Measurements from ENCODE around the gene ZNF583. TPM values are rescaled to one million over a fixed set of nuclear protein-coding genes. Genes with fewer than 3 reads are reported as not detected.

ZNF583 gene
- total RNA-seq, 1 experiment from 2014 or later, result 6.3 TPM

DNA sequence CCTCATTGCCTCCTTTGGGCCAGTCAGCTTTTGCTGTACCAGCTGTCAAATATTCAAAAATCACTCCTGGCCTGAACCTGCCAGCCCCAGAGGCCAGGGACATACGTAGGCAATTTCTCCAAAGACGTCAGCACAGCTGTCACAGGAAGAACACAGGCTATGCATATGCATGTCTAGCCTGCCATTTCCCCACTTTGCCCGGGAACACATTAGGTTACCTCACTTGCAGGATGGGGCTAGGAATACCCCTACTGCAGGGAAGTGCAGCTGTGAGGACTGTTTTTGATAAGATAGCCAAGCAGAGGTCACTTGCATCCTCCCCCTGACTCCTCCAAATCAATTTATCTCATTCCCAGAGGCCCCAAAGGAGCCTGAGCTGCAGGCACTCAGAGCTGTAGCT, 70.2 kb downstream of the ZNF583 start:
- CTCF ChIA-PET, result no interaction called here
- no peak overlapping the region for H3K27ac ChIP-seq (ENCODE audit: low read depth, low read length, poor library complexity, severe bottlenecking)
- no TSS peak for BruUV-seq (replicated peaks)
- no peaks in the 10 kb centered on the region for H3K4me1 ChIP-seq (ENCODE audit: insufficient read depth, low read length, poor library complexity, severe bottlenecking)
- no peak overlapping the region for H3K4me3 ChIP-seq (ENCODE audit: low read depth, low read length, poor library complexity, severe bottlenecking)
- H3K9me3 ChIP-seq (ENCODE audit: low read depth, low read length, poor library complexity, severe bottlenecking), result peaks cover 18% of the 10 kb centered on the region
- no peak for DNase-seq (ENCODE audit: low spot score)
- no peaks in the 10 kb centered on the region for H3K27me3 ChIP-seq (replicated peaks; ENCODE audit: insufficient read depth, low read depth, low read length, poor library complexity)
- no peaks in the 10 kb centered on the region for H3K36me3 ChIP-seq (ENCODE audit: insufficient read depth, low read length, poor library complexity, severe bottlenecking)
- intact Hi-C loops (cut with micrococcal nuclease; ENCODE audit: unreplicated experiment), result no loop called here
- POLR2A ChIA-PET (ENCODE audit: low non-redundant PET), result no interaction called here
- no peak for TF ChIP-seq EZH2 (IDR thresholded peaks at IDR 0.05; ENCODE audit: borderline replicate concordance, low read depth, low read length, poor library complexity, severe bottlenecking)
- no peak for TF ChIP-seq CTCF (conservative IDR thresholded peaks at IDR 0.05; ENCODE audit: low read depth, low read length)

- no peak for TF ChIP-seq EZH2 (IDR thresholded peaks at IDR 0.05; ENCODE audit: borderline replicate concordance, low read depth, low read length, poor library complexity, severe bottlenecking)
- no peak for TF ChIP-seq CTCF (conservative IDR thresholded peaks at IDR 0.05; ENCODE audit: low read depth, low read length)
- no peaks in the 10 kb centered on the region for H3K27me3 ChIP-seq (replicated peaks; ENCODE audit: insufficient read depth, low read depth, low read length, poor library complexity)
- no TSS peak for BruUV-seq (replicated peaks)
- ChIA-PET CTCF (no interaction called here), POLR2A (ENCODE audit: low non-redundant PET) (no interaction called here)
- H3K9me3 ChIP-seq (ENCODE audit: low read depth, low read length, poor library complexity, severe bottlenecking), result peaks cover 17% of the 10 kb centered on the region
- no peak overlapping the region for H3K27ac ChIP-seq (ENCODE audit: low read depth, low read length, poor library complexity, severe bottlenecking)
- no peaks in the 10 kb centered on the region for H3K36me3 ChIP-seq (ENCODE audit: insufficient read depth, low read length, poor library complexity, severe bottlenecking)
- intact Hi-C loops (cut with micrococcal nuclease; ENCODE audit: unreplicated experiment), result no loop called here
- H3K4me1 ChIP-seq (ENCODE audit: insufficient read depth, low read length, poor library complexity, severe bottlenecking), result no peaks in the 10 kb centered on the region
- H3K4me3 ChIP-seq (ENCODE audit: low read depth, low read length, poor library complexity, severe bottlenecking), result no peak overlapping the region
- DNase-seq (ENCODE audit: low spot score), result no peak
Measured at GRCh38 chr19:56476093-56476492, 72.0 kb downstream of the ZNF583 start.

Other genes with a start within 250 kb of the ZNF583 start
- gene GALP, start 228.3 kb upstream of the ZNF583 start, total RNA-seq (2021), result not detected in 2 replicates
- not detected in 2 replicates for gene ZSCAN5B, start 206.5 kb upstream of the ZNF583 start, total RNA-seq (2021)
- gene ZSCAN5C, start 202.1 kb upstream of the ZNF583 start, total RNA-seq (2021), result not detected in 2 replicates
- not detected in 2 replicates for gene EDDM13, start 131.6 kb upstream of the ZNF583 start, total RNA-seq (2021)
- 15.5 and 18.8 TPM in 2 replicates for gene ZSCAN5A, start 89.5 kb upstream of the ZNF583 start, total RNA-seq (2021)
- gene ZNF582, start 10.8 kb upstream of the ZNF583 start, total RNA-seq (2021), result 2.7 and 3.0 TPM in 2 replicates
- 3.9 and 7.8 TPM in 2 replicates for gene ZNF667, start 73.0 kb downstream of the ZNF583 start, total RNA-seq (2021)
- gene ZNF471, start 103.5 kb downstream of the ZNF583 start, total RNA-seq (2021), result 1.6 and 2.9 TPM in 2 replicates
- 7.4 and 8.6 TPM in 2 replicates for gene ZFP28, start 134.6 kb downstream of the ZNF583 start, total RNA-seq (2021)
- gene ZNF470, start 163.1 kb downstream of the ZNF583 start, total RNA-seq (2021), result 5.0 and 5.1 TPM in 2 replicates
- gene ZNF71, start 191.0 kb downstream of the ZNF583 start, total RNA-seq (2021), result 12.6 and 13.7 TPM in 2 replicates
- gene SMIM17, start 238.8 kb downstream of the ZNF583 start, total RNA-seq (2021), result 0.52 and 0.76 TPM in 2 replicates